ENCODE results near the gene PDGFRA.

PDGFRA gene

GRCh38 chr4:54255881-54256280 is 26.8 kb downstream of the PDGFRA start:
- no peak for DNase-seq (ENCODE audit: low read depth, low spot score)

GRCh38 chr4:54256491-54257486 is 27.7 kb downstream of the PDGFRA start:
- DNase-seq (ENCODE audit: low read depth, low spot score), result no peak

- DNase-seq (ENCODE audit: low read depth, low spot score), result no peak
These were observed 36.3 kb downstream of the PDGFRA start for GRCh38 chr4:54265366-54265765.

- no peak for DNase-seq (ENCODE audit: low read depth, low spot score)
These were observed 39.1 kb downstream of the PDGFRA start for GRCh38 chr4:54268151-54268550.

- DNase-seq (ENCODE audit: low read depth, low spot score), result no peak
These were observed 42.4 kb downstream of the PDGFRA start for GRCh38 chr4:54271464-54271863.

- no peak for DNase-seq (ENCODE audit: low read depth, low spot score)
These were observed 43.0 kb downstream of the PDGFRA start for GRCh38 chr4:54272051-54272450.

- no peak for DNase-seq (ENCODE audit: low read depth, low spot score)
These were observed 45.2 kb downstream of the PDGFRA start for GRCh38 chr4:54274264-54274663.

- no peak for DNase-seq (ENCODE audit: low read depth, low spot score)
These were observed 45.9 kb downstream of the PDGFRA start for GRCh38 chr4:54274795-54275665.

GRCh38 chr4:54276641-54277430 is 47.7 kb downstream of the PDGFRA start:
- DNase-seq (ENCODE audit: low read depth, low spot score), result no peak

GRCh38 chr4:54277691-54278090 is 48.6 kb downstream of the PDGFRA start:
- DNase-seq (ENCODE audit: low read depth, low spot score), result no peak

- DNase-seq (ENCODE audit: low read depth, low spot score), result no peak
These were observed 49.1 kb downstream of the PDGFRA start for GRCh38 chr4:54278216-54278615.

GRCh38 chr4:54281054-54281766 is 52.1 kb downstream of the PDGFRA start:
- no peak for DNase-seq (ENCODE audit: low read depth, low spot score)

GRCh38 chr4:54282837-54283236 is 53.7 kb downstream of the PDGFRA start:
- no peak for DNase-seq (ENCODE audit: low read depth, low spot score)

- DNase-seq (ENCODE audit: low read depth, low spot score), result no peak
These were observed 60.2 kb downstream of the PDGFRA start for GRCh38 chr4:54289316-54289715.

- no peak for DNase-seq (ENCODE audit: low read depth, low spot score)
These were observed 61.9 kb downstream of the PDGFRA start for GRCh38 chr4:54290980-54291379.

GRCh38 chr4:54296548-54297203 is 67.6 kb downstream of the PDGFRA start:
- no peak for DNase-seq (ENCODE audit: low read depth, low spot score)

GRCh38 chr4:54308110-54308509 is 79.0 kb downstream of the PDGFRA start:
- DNase-seq (ENCODE audit: low read depth, low spot score), result no peak

GRCh38 chr4:54315561-54316538 is 86.8 kb downstream of the PDGFRA start:
- DNase-seq (ENCODE audit: low read depth, low spot score), result no peak

GRCh38 chr4:54317690-54318089 is 88.6 kb downstream of the PDGFRA start:
- no peak for DNase-seq (ENCODE audit: low read depth, low spot score)

Data from brain pericyte (primary cell).